Mucosa of descending colon (tissue), 3 donors: ENCODE data around the gene CMYA5. TPM values are rescaled to one million over a fixed set of nuclear protein-coding genes. Genes with fewer than 3 reads are reported as not detected.

Experiments used
- ATAC-seq: fragments of 200-7000 bp; cut with Tn5 transposase; one replicate; pipeline ENCODE4 v1.9.1; 2020; ENCODE audit warnings: mild to moderate bottlenecking, moderate library complexity
- DNase-seq, 3 donors: peaks; one replicate each; pipeline ENCODE4 v3.0.0-alpha.2; 2020
- H3K36me3 ChIP-seq: fragments of 200-600 bp; one replicate; pipeline ENCODE4 v1.8.0; 2021; ENCODE audit warnings: low read depth, mild to moderate bottlenecking
- H3K4me1 ChIP-seq: fragments of 200-600 bp; one replicate; pipeline ENCODE4 v1.8.0; 2021; ENCODE audit warnings: low read depth, mild to moderate bottlenecking
- H3K4me3 ChIP-seq: fragments of 200-600 bp; one replicate; pipeline ENCODE4 v1.8.0; 2021; ENCODE audit warnings: mild to moderate bottlenecking
- H3K9me3 ChIP-seq: fragments of 200-600 bp; one replicate; pipeline ENCODE4 v1.8.0; 2021; ENCODE audit warnings: mild to moderate bottlenecking
- CTCF ChIP-seq: fragments of 200-600 bp; IDR thresholded peaks from one replicate; pipeline ENCODE4 v1.8.0; 2022; ENCODE audit warnings: antibody characterized with exemption, mild to moderate bottlenecking
- intact Hi-C, 2 donors: fragments of 100-400 bp; cut with DNase I in 1 of 2; cut with micrococcal nuclease in 1 of 2; formaldehyde crosslinking; loops; one replicate each; pipeline versions ENCODE4 v1.11.0 to v1.11.1; 2022; cut with DNase I, micrococcal nuclease
- total RNA-seq, 3 donors: library from RNA; stranded (reverse); fragmentation: NEBNext Ultra II Directional in 2 of 3; extraction: Animal tissue kit (Norgen Biotek cat#: 25700) in 2 of 3; gene quantifications; one replicate each; pipeline versions ENCODE4 v1.2.1 to v1.2.4, GENCODE V29; 2021 to 2023
- donor health status: DM: no; HTN: no; CAD: no; lungs with moderate emphysema.
- donor health status: DM: no; HTN: no; CAD: no.
- donor health status: DM: no; HTN: yes; CAD: no.

CMYA5 gene
- total RNA-seq, 3 donors from 2014 or later, result 0.55 to 3.3 (median 1.1) TPM

GRCh38 chr5:79845448-79846197 is 156.0 kb downstream of the CMYA5 start:
- ATAC-seq, result peak; percentile 17
- no peak for TF ChIP-seq CTCF
- intact Hi-C loops, result no loop called here

GRCh38 chr5:79846198-79846521 is 156.5 kb downstream of the CMYA5 start:
- no peak for TF ChIP-seq CTCF
- DNase-seq, result no peak
- Histone ChIP-seq H3K4me3 (no peak overlapping the region), H3K9me3 (no peaks in the 10 kb centered on the region), H3K36me3 (no peaks in the 10 kb centered on the region), H3K4me1 (no peaks in the 10 kb centered on the region)
- ATAC-seq, result no peak
- intact Hi-C loops, result no loop called here

More at GRCh38 chr5:79845448-79846197, 156.0 kb downstream of the CMYA5 start:
- no peak for DNase-seq
- no peaks in the 10 kb centered on the region for H3K9me3 ChIP-seq
- H3K4me3 ChIP-seq, result no peak overlapping the region
- no peaks in the 10 kb centered on the region for H3K36me3 ChIP-seq
- H3K4me1 ChIP-seq, result no peaks in the 10 kb centered on the region

- no peak for TF ChIP-seq CTCF
- no peak overlapping the region for H3K4me3 ChIP-seq
- H3K4me1 ChIP-seq, result no peaks in the 10 kb centered on the region
- ATAC-seq (no peak), DNase-seq (no peak)
- H3K36me3 ChIP-seq, result no peaks in the 10 kb centered on the region
- H3K9me3 ChIP-seq, result no peaks in the 10 kb centered on the region
- intact Hi-C loops, result no loop called here
Measured at GRCh38 chr5:79847561-79847960, 157.9 kb downstream of the CMYA5 start.

- DNase-seq (no peak), ATAC-seq (no peak)
- Histone ChIP-seq H3K9me3 (no peaks in the 10 kb centered on the region), H3K4me3 (no peak overlapping the region), H3K4me1 (no peaks in the 10 kb centered on the region), H3K36me3 (no peaks in the 10 kb centered on the region)
- intact Hi-C loops, result no loop called here
- TF ChIP-seq CTCF, result no peak
Measured at GRCh38 chr5:79849061-79849460, 159.4 kb downstream of the CMYA5 start.

Other genes starting within 250 kb of the CMYA5 start
- gene HOMER1, start 175.7 kb upstream of the CMYA5 start, total RNA-seq, result 1 to 10 TPM; 1.1 to 7.4 (median 2.2) TPM
- 10 to 100 TPM; 59.2 to 69.6 (median 63.2) TPM for gene TENT2, start 77.4 kb upstream of the CMYA5 start, total RNA-seq